ENCODE data around the gene ARHGAP30.

The ARHGAP30 gene

GRCh38 chr1:161006563-161006962, 63.1 kb downstream of the ARHGAP30 start:
- no peak overlapping the region for H3K4me2 ChIP-seq (ENCODE audit: low read length)
- no peaks in the 10 kb centered on the region for H4K20me1 ChIP-seq (ENCODE audit: control insufficient read depth, insufficient read depth, low read depth, low read length)
- TF ChIP-seq, protein P1, sequence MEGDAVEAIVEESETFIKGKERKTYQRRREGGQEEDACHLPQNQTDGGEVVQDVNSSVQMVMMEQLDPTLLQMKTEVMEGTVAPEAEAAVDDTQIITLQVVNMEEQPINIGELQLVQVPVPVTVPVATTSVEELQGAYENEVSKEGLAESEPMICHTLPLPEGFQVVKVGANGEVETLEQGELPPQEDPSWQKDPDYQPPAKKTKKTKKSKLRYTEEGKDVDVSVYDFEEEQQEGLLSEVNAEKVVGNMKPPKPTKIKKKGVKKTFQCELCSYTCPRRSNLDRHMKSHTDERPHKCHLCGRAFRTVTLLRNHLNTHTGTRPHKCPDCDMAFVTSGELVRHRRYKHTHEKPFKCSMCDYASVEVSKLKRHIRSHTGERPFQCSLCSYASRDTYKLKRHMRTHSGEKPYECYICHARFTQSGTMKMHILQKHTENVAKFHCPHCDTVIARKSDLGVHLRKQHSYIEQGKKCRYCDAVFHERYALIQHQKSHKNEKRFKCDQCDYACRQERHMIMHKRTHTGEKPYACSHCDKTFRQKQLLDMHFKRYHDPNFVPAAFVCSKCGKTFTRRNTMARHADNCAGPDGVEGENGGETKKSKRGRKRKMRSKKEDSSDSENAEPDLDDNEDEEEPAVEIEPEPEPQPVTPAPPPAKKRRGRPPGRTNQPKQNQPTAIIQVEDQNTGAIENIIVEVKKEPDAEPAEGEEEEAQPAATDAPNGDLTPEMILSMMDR (IDR thresholded peaks at IDR 0.05; ENCODE audit: low read depth, low read length, poor library complexity, severe bottlenecking), result no peak
- no peak for TF ChIP-seq EZH2phosphoT487 (IDR thresholded peaks at IDR 0.05; ENCODE audit: borderline replicate concordance, low read length)
- H3K4me1 ChIP-seq (ENCODE audit: control insufficient read depth, low read length), result no peaks in the 10 kb centered on the region
- no peak overlapping the region for H3K27ac ChIP-seq (ENCODE audit: low read depth, low read length)
- 0 out of 2 replicates have a peak, but pooled peaks cover 3% of the 10 kb centered on the region for H3F3A ChIP-seq (ENCODE audit: control insufficient read depth, insufficient read depth)
- H3K27me3 ChIP-seq (ENCODE audit: control insufficient read depth, low read length), result no peaks in the 10 kb centered on the region
- no peaks in the 10 kb centered on the region for H3K9me3 ChIP-seq (ENCODE audit: control insufficient read depth, insufficient read depth, low read length)
- H3K36me3 ChIP-seq (ENCODE audit: control insufficient read depth, low read length), result no peaks in the 10 kb centered on the region
- H3K9me2 ChIP-seq (replicated peaks; ENCODE audit: control insufficient read depth, low read length), result no peaks in the 10 kb centered on the region
- H3K4me3 ChIP-seq (ENCODE audit: low read length), result no peak overlapping the region
- 0 out of 2 replicates have a peak, but pooled peaks cover 2% of the 10 kb centered on the region for H3K79me2 ChIP-seq (ENCODE audit: control insufficient read depth, low read length)

DNA sequence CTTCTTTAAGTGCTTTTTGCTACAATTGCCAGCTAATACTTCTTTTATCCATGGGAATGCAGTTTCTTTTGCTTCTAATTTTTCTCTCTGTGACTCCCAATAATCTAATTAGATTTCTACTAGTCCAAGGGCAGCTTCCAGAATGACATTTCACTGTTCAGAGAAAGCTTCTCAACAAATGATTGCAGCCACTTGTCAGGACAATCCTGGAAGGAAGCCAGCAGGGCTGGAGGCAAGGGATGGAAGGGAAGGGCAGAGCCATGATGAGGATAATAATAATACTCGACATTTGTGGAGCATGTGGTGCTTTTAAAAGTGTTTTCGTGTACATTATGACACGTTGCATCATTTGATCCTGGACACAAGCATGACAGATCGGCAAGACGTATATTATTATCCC, 68.2 kb downstream of the ARHGAP30 start:
- Histone ChIP-seq H3K27me3 (ENCODE audit: control insufficient read depth, low read length) (no peaks in the 10 kb centered on the region), H3F3A (ENCODE audit: control insufficient read depth, insufficient read depth) (no peaks in the 10 kb centered on the region), H3K9me2 (replicated peaks; ENCODE audit: control insufficient read depth, low read length) (no peaks in the 10 kb centered on the region), H3K79me2 (ENCODE audit: control insufficient read depth, low read length) (no peaks in the 10 kb centered on the region), H3K4me1 (ENCODE audit: control insufficient read depth, low read length) (no peaks in the 10 kb centered on the region), H3K4me2 (ENCODE audit: low read length) (no peak overlapping the region), H3K27ac (ENCODE audit: low read depth, low read length) (no peak overlapping the region), H4K20me1 (ENCODE audit: control insufficient read depth, insufficient read depth, low read depth, low read length) (no peaks in the 10 kb centered on the region; the same call in 1 of the 2 replicates), H3K36me3 (ENCODE audit: control insufficient read depth, low read length) (peaks cover 5% of the 10 kb centered on the region; the same call in 1 of the 2 replicates), H3K4me3 (ENCODE audit: low read length) (no peak overlapping the region), H3K9me3 (ENCODE audit: control insufficient read depth, insufficient read depth, low read length) (no peaks in the 10 kb centered on the region)
- no peak for TF ChIP-seq EZH2phosphoT487 (IDR thresholded peaks at IDR 0.05; ENCODE audit: borderline replicate concordance, low read length)
- TF ChIP-seq, protein P1 (IDR thresholded peaks at IDR 0.05; ENCODE audit: low read depth, low read length, poor library complexity, severe bottlenecking), result no peak

DNA sequence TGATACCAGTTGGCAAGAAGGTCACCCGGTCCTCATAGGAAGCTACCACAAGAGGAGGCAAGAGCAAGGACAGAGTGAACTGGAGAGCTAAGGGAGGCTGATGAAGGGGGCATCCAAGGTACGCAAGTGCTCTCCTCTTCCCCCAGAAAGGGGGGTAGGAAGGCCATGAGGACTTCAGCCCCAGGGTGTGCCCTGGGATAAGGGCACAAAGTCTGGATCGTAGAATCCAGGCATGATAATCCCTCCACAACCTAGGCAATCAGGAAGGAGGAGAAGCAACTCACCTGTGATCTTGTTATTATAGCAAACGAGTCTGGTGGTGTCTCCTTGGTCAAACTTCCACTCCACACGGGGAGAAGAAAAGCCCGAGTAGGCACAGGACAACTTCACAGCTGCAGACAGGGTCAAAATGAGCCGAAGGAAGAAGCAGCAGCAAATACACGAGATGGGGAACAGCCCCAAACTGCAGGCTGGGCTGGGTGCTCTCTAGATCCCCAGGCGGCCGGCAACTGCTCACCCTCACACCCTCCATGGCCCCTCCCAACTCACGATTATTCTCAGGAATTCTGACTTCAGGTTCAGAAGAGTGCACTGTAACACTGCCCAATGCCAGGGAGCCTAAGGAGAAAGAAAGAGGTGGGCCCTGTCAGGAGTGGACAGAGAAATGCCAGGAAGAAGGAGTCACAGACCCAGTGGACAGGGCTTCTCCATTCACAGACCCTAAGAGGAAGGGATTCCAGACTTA, 68.8 kb downstream of the ARHGAP30 start:
- Histone ChIP-seq H3K4me2 (ENCODE audit: low read length) (no peak overlapping the region), H3K79me2 (ENCODE audit: control insufficient read depth, low read length) (no peaks in the 10 kb centered on the region), H3K36me3 (ENCODE audit: control insufficient read depth, low read length) (peaks cover 5% of the 10 kb centered on the region; the same call in 1 of the 2 replicates), H3F3A (ENCODE audit: control insufficient read depth, insufficient read depth) (no peaks in the 10 kb centered on the region), H3K27ac (ENCODE audit: low read depth, low read length) (no peak overlapping the region), H3K9me3 (ENCODE audit: control insufficient read depth, insufficient read depth, low read length) (no peaks in the 10 kb centered on the region), H3K27me3 (ENCODE audit: control insufficient read depth, low read length) (no peaks in the 10 kb centered on the region), H3K4me3 (ENCODE audit: low read length) (no peak overlapping the region), H3K9me2 (replicated peaks; ENCODE audit: control insufficient read depth, low read length) (no peaks in the 10 kb centered on the region), H3K4me1 (ENCODE audit: control insufficient read depth, low read length) (no peaks in the 10 kb centered on the region), H4K20me1 (ENCODE audit: control insufficient read depth, insufficient read depth, low read depth, low read length) (no peaks in the 10 kb centered on the region; the same call in 1 of the 2 replicates)
- TF ChIP-seq EZH2phosphoT487 (IDR thresholded peaks at IDR 0.05; ENCODE audit: borderline replicate concordance, low read length), result no peak
- TF ChIP-seq, protein P1 (IDR thresholded peaks at IDR 0.05; ENCODE audit: low read depth, low read length, poor library complexity, severe bottlenecking), result no peak

Measured in DOHH2 (cell line).